CD1c-positive myeloid dendritic cell (primary cell): ENCODE results near the gene SEMA5A.

ENCODE experiments used
- DNase-seq: peaks from one replicate; pipeline ENCODE4 v3.0.0-alpha.2; 2016; ENCODE audit errors: extremely low spot score

The SEMA5A gene

DNA sequence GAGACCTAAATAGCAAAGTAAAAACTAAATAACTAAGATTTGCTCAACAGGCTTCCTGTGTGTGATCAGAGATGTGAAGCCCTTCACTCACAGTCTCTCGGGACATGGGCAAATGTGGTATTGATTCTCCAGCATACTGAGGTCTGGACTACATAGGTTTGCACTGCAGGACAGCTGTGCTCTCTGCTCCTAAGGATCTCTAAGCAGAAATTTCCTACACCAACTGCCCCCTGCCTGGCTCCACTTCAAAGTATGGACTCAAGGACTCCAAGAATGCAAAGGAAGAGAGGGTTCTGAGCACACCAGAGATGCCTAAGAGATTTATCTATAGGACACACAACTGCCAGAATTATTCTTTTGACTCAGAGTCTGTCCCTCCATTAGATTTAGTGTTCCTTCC lies 487.2 kb downstream of the SEMA5A start:
- no peak for DNase-seq

DNA sequence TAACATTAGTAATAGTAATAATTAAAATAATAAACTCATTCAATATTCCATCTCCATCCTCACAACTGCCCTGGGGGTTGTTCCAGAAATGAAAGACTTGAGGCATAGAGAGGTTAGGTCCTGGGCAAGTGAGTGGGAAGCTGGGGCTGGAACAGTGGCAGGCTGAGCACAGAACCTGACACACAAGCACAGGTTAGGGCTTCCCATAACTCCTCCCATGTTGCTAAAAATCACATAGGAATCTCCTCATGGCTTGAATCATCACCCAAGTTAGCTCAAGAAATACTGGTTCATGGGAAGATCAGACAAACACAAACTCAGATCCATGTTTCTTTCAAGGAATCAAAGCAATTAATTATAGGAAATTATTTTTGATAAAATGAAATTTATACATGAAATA lies 487.7 kb downstream of the SEMA5A start:
- DNase-seq, result no peak

DNA sequence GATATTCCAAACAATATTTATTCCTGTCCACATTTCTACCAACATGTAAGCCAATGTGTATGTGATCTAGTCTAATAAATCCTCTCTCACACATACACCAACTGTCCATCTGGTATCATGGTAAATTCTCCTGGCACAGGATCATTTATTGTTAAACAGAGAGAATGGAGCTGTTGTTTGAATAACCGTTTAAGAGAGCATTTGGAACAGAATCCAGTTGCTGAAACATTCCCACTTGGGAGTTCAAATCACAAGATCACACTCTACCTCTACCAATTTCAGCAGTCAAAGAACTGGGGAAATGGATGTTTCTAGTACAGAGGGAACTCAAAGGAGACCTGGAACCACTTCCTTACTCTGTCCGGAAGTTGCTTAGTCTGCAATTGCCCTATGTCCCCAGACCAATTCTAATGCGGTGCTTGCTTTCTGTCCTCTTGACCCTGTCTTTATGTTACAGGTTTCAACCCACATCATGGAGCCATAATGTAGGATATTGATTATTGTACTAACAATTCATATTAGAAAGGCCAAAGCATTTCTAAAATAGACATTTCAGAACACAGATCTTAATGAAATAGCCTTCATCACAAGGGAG lies 488.4 kb downstream of the SEMA5A start:
- DNase-seq, result no peak

DNA sequence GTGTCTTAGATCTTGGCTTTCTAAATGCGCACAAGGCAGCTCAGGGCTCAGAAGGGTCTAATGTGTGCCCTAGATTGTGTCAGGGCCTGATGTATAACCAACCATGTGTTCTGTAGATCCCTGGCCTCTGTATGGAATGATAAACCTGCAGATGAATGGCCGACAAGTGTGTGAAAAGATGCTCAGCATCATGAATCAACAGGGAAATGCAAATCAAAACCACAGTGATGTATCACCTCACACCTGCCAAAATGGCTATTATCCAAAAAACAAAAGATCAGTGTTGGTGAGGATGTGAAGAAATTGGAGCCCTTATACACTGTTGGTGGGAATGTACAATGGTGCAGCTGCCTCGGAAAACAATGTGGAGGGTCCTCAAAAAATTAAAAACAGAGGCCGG lies 489.8 kb downstream of the SEMA5A start:
- no peak for DNase-seq

DNA sequence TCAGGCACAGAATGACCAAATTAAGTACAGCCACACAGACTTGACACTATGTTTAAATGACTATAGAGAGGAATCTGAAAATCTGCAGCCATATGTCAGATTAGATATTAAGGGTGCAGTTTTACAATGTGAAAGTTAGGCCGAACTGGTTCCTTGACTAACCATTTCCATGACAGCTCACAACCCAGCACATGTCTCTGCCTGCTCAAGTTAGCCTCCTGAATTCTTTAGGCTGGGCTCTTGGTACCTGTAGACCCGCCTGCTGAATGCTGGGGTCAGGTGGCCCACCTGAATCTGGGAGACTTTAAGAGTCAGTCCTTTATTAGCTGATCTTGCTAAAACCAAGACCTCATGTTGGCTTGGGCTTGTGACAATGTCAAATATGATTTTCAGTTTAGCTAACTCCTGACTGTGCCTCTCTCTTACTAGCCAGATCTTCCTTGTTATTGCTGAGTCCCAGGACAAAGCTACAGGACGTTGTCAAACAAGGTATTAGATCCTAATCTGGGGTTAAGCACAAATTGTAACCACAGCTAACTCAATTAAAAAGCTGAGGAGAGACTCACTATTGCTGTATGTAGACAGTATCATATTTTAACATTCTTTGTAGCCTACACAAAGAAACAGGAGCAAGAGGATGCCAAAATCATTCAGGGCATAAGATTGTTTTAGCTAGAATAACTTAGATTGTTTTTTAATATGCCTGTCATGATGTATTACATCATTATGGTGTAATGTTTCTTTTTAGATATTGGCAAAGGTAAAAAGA lies 490.9 kb downstream of the SEMA5A start:
- DNase-seq, result no peak

DNA sequence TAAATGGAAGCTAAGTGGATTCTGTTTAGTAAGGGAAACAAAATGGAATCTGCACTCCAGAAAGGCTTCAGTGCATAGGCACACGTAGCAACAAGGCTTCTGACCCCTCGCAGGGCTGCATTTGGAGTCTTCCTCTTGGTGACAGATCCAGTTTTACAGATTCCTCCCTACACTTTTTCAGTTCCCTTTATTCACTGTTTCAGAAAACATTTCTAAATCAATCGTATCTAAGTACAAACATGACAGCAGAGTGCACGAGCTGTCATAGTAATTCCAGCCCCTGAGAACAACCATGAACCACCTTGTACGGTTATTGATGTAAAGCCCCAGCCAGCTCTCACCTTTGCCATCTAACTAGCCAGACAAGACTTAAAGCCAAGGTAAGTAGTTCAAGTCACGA lies 491.6 kb downstream of the SEMA5A start:
- no peak for DNase-seq

DNA sequence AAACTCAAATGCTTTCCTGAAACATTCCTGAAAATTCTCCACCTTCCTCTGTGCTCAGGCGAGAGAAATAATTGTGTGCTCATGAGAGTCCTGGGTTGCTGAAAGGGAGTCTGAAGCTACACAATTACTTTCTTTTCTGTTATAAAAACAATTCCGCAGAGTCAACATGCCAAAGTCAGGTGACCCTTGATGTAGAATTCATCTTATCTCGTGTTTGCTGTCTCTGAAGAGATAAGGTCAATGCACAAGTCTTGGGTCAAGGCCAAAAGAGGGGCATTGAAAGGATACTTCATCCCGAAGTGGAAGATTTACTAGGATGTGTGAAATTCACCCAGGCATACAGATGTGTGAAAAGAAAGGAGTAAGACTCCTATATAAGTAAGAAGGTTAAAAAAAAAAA lies 493.5 kb downstream of the SEMA5A start:
- DNase-seq, result no peak

DNA sequence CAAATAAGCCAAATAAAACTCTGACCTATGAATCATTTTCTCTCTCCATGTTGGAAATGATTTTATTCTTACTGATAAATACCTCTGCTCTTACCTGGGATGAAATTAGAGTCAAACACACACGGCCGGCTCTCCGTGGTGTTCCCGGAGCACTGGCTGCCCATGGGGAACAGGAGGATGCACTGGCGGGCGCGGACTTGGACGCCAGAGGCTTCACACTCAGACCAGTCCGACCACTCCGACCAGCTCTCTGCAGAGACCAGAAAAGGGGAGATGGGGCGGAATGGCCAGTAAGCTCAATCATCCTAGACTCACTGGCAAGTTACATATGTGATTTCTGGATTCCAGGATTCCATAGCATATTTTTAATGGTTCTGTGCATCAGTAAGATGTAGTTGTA lies 494.1 kb downstream of the SEMA5A start:
- no peak for DNase-seq

DNA sequence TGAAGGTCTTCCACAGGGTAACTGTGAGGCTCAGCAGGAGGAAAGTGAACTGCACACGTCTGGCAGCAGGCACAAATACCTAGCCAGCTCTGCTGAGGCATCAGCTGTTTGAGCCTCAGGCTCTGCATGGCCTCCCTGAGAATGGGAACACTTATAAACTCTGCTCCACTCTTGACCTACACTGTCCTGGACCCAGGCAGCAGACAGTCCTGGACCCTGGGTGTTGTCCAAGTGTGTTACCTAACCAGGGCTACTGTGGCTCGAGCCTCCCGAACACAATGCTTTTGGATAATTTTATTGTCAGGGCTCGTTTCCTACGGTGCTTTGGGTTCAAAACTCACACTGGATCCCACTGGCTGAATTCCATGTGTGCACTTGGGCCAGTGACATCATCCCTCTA lies 497.9 kb downstream of the SEMA5A start:
- DNase-seq, result no peak

DNA sequence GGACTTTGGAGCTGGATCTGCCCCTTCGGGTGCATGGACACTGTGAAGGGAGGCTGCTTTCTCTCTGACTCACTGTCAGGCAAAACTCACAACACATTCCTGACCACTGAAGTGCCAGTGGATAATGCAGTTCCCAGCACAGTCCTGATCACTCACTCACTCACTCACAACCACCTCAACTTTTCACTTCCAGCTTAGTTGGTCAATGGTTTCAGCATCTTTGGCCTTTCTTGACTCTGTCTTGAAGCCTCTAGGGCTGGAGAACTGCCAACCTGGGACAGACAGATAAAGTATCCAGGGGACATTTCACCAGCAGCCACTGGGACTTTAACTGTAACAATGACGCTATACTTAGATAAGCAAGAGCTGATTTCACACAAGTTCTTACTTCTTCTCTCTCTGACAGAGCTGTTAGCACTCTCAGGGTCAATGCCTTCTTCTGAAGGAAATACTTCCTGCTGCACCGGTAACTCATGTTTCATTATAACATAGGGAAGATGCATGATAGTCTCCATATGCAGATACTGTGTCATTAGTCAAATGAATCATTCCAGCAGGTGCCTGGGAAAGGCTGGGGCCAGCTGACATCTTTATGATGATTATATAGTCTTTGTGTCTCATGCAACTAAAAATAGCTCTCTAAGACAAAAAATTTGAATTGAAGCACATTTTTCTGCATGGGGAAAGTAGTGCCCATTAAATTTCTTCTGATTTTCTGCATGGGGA lies 499.0 kb downstream of the SEMA5A start:
- DNase-seq, result no peak

DNA sequence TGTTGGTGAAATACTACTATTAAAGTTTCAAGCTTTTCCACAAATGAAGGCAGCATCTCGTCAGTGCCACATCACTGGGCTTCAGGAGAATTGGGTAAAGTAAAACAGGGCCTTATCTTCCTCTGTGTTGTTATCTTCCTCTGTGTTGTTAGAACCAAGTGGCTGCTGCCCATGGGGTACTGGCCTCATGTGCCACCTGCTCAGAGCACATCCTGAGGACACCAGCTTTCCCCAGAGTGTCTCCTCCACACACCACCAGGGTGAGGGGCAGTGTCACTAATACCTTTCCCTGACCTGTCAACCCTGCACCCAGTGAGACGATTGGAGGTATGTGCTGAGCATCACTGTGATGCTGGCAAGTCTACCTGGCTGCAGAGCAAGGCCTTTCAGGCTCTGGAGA lies 499.9 kb downstream of the SEMA5A start:
- DNase-seq, result no peak

DNA sequence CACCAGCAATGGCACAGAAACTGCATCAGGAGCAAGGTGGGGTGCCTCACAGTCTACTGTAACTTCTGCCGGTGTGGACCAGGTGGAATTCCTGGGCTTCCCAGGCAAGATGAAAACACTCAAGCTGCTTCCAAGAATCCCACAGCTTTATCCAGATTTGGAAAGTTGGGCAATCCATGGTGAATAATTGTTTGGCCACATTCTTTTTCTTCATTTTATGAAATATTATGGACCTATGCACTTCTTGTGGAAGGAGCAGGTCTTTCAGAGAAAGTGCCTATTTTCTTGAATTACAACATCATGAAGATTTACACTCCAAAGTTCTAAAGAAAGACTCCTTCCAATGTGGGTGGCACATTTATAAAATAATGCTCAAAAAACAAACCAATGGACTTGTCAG lies 503.6 kb downstream of the SEMA5A start:
- DNase-seq, result no peak

DNA sequence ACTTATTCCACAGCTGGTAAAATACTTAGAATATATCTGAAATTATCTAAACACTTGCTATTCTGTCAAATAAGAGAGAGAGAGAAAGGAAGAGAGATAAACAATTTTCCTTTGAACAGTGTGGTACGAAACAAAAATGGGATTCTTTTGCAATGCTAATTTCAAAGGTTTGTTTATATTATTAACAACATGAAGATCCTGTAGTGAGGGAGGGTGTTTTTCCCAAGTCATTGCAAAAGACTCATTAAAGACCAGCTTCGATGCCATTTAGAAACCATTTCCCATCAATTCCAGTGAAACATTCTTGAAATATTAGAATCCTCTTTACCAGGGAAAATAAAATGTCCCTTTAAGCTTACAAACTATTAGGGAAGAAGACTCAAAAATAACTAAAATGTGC lies 505.4 kb downstream of the SEMA5A start:
- no peak for DNase-seq

DNA sequence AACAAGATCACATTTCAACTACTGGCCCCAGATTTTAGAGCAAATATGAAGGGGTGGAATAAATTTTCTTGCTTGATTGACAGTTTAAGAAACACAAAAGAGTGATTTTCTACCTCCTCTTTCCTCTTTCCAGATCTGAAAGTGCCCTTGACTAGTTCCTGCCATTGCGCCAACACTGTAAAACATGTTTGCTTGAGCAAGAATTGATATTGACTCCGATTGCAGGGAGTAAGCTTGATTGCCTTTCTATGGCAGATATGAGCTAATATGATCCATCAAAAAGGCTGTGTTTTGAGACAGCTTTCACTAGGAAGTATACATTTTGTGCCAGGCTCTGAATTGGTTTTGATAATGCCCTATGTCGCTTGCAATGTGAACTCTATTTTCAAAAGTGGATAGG lies 508.8 kb downstream of the SEMA5A start:
- no peak for DNase-seq

DNA sequence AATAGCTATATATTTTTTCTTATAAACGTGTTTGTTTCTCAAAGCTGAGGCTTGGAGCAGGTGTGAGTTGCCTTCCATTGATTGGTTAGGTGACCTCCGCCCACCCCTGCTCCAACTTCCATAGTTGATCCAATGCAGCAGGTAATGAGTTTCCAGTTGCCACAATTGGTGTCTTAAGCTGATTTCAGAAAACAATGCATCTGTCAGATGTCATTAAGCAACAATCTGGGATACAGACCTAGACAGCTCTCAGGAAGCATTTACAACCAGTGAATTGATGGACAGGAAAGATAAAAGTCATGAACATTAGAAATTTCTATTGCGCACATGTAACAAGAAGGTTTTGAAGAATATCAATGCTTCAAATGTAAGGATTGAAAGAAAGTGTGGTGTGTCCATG lies 510.5 kb downstream of the SEMA5A start:
- DNase-seq, result no peak

DNA sequence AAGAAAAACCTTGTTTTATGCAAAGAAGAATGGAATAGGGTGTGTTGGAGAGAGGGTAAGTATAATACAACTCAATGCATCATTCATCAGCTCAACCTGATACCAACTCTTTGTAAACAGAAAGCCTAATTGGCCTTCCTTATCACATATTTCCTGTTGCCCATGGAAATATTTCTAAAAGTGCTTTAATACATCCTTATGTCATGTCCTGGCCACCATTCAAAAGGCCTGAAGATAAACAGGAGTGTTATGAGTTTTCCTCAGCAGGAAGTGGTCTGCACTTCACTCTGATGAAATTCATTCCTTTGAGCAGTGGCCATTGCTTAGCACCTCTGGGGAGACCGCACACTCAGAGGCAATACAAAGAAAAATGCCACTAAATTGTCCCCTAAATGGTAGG lies 511.2 kb downstream of the SEMA5A start:
- DNase-seq, result no peak

DNA sequence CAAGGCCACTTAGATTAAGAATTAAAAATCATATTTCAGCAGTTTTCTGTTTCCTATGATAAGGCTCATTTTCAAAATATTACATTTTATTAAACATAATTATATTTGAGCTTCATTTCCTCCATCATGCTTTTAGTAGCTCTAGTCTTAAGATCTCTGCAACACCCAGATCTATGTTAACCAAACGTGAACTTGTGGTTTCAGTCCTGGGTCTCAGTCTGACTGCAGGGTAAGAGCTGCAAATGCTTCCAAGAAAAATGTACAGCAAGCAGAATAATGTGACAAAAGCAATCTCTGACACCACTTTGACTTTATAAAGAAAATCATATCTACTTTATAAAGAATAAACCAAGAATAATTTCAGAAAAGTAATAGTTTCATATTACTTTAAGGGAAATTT lies 512.4 kb downstream of the SEMA5A start:
- no peak for DNase-seq

DNA sequence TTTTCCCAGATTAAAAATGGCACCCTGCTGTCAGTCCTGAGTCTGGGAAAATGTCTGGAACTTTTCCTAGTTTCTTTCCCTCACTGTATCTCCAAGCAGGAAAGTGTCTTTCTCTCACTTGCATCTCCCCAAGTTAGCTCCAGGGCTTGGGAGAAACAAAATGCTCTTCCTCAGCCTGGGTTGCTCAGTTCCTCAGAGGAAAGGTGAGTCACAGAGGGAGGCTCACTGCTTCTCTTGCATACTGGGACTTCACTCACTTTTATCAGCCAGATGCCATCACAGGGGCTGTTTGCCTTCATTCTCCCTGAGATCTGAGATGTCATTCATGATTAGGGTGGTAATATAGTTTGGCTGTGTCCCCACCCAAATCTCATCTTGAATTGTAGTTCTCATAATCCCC lies 519.9 kb downstream of the SEMA5A start:
- DNase-seq, result no peak

DNA sequence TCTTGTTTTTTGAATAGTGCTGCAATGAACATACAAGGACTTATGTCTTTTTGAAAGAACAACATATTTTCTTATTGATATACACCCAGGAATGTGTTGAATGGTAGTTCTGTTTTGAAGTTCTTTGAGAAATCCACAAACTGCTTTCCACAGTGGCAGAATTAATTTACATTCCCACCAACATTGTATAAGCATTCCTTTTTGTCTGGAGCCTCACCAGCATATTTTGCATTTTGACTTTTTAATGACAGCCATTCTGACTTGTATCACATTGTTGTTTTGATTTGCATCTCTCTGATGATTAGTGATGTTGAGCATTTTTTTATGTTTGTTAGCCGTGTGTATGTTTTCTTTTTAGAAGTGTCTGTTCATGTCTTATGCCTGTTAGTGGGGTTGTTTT lies 524.9 kb downstream of the SEMA5A start:
- DNase-seq, result no peak

DNA sequence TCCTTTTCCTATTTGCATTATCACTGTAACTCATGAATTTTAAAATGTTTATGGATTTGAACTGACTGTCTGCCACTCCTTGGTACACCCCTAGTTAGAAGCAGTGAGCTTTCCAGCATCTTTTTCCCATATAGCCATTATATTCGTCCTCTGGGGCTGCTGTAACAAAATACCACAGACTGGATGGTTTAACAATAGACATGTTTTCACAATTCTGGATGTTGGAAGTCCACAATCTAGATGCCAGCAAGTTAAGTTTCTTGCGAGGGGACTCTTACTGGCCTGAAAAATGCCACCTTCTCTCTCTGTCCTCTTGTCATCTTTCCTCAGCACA lies 530.0 kb downstream of the SEMA5A start:
- no peak for DNase-seq

DNA sequence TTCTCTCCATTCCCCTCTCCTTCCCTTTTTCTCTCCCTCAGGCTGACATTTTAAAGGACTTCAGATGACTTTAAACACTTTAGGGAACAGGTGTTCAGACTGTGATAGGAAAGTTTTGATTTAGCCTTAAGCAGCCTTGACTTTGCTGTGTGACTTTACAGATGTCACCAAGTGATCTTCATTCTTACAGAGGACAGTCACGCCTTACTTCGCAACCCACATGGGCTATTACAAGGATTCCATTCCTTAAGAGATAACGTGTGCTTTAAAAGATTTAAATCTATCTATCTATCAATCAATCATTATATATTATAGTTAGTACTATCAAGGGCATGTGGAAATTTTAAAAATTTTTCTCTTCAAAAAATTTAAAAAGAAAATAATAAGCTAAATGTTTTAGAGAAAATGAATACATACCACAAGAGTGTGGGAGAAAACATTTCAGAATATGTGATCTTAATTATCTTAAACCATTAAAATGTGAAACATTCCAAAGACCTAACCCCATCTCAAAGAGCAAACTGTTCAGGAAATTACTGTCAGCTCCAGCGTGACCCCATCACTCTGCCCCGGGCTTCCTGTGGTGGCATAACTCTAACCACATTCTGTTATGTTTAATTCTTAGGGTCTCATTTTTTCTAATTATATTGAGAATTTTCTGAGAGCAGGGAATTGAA lies 530.5 kb downstream of the SEMA5A start:
- no peak for DNase-seq

DNA sequence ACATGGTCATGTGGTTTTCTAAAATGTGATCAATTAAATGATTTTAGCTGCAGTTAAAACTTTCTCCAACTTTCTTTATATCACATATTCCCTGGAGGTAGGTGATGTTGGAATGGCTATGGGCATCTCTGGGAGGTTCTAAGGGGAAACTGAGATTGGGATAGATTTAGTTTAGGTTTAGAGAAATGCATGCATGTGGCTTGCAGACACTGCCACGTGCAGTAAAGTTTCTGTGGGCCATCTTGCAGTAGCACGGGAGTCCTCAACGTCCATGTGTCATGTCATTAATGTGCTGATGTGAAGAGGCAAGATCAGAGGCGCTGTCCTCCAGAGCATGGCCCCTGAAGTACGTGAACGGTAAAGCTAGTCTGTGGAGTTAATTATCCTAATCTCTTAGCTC lies 532.7 kb downstream of the SEMA5A start:
- DNase-seq, result no peak
